Brain microvascular endothelial cell (primary cell): ENCODE results near the gene SUDS3.
A peak's percentile ranks its signal among the peaks of the same experiment; 100 is the strongest.

ENCODE experiments used
- DNase-seq: peaks from one replicate; pipeline ENCODE4 v3.0.0-alpha.2; 2020
- H3K27ac ChIP-seq: fragments of 250-450 bp; sonication (Bioruptor Pico); 2 replicates; pipeline ENCODE4 v1.5.1; 2020; ENCODE audit warnings: mild to moderate bottlenecking, moderate library complexity
- H3K27me3 ChIP-seq: fragments of 250-450 bp; sonication (Bioruptor Pico); replicated peaks from 2 replicates; pipeline ENCODE4 v1.5.1; 2020; ENCODE audit warnings: mild to moderate bottlenecking
- H3K36me3 ChIP-seq: fragments of 250-450 bp; sonication (Bioruptor Pico); replicated peaks from 2 replicates; pipeline ENCODE4 v1.5.1; 2020; ENCODE audit warnings: mild to moderate bottlenecking
- H3K4me3 ChIP-seq: 2 replicates; pipeline ENCODE4 v1.5.1; 2011; ENCODE audit warnings: low read depth, mild to moderate bottlenecking, control low read depth, low read length, moderate library complexity
- CTCF ChIP-seq: IDR thresholded peaks from 2 replicates; pipeline ENCODE4 v1.5.1; 2011; ENCODE audit warnings: low read depth, mild to moderate bottlenecking, moderate library complexity, low read length, control low read depth, inconsistent platforms; ENCODE audit errors: missing control alignments
- in situ Hi-C: cut with HindIII; loops from 2 replicates; pipeline ENCODE4 v1.10.0; 2017; ENCODE audit warnings: low sequenced_read_pairs, low pct_ligation_motif_present

Gene SUDS3

GRCh38 chr12:118432812-118433545 lies 56.6 kb downstream of the SUDS3 start:
- Histone ChIP-seq H3K27ac (no peak overlapping the region), H3K36me3 (no peaks in the 10 kb centered on the region), H3K27me3 (no peaks in the 10 kb centered on the region), H3K4me3 (no peak overlapping the region)
- in situ Hi-C loops = no loop called here
- peak; percentile 31 for DNase-seq
- no peak for TF ChIP-seq CTCF

GRCh38 chr12:118436002-118436730 lies 59.8 kb downstream of the SUDS3 start:
- H3K4me3 ChIP-seq = no peak overlapping the region
- no peaks in the 10 kb centered on the region for H3K27me3 ChIP-seq
- peak; percentile 32 for TF ChIP-seq CTCF
- H3K36me3 ChIP-seq = no peaks in the 10 kb centered on the region
- H3K27ac ChIP-seq = peak overlapping the region; percentile 33
- peak; percentile 2 for DNase-seq
- in situ Hi-C loops = no loop called here

- TF ChIP-seq CTCF = no peak
- H3K4me3 ChIP-seq = no peak overlapping the region
- peak overlapping the region; percentile 0 for H3K27ac ChIP-seq
- H3K36me3 ChIP-seq = no peaks in the 10 kb centered on the region
- in situ Hi-C loops = no loop called here
- H3K27me3 ChIP-seq = no peaks in the 10 kb centered on the region
- DNase-seq = peak; percentile 64
Observed at GRCh38 chr12:118436986-118437385, 60.6 kb downstream of the SUDS3 start.

- TF ChIP-seq CTCF = no peak
- no peaks in the 10 kb centered on the region for H3K36me3 ChIP-seq
- H3K27ac ChIP-seq = no peak overlapping the region
- H3K4me3 ChIP-seq = no peak overlapping the region
- H3K27me3 ChIP-seq = no peaks in the 10 kb centered on the region
- in situ Hi-C loops = no loop called here
- no peak for DNase-seq
Observed at GRCh38 chr12:118439068-118439467, 62.7 kb downstream of the SUDS3 start.

GRCh38 chr12:118446247-118446646 lies 69.9 kb downstream of the SUDS3 start:
- no peaks in the 10 kb centered on the region for H3K36me3 ChIP-seq
- no peaks in the 10 kb centered on the region for H3K27me3 ChIP-seq
- H3K4me3 ChIP-seq = no peak overlapping the region
- in situ Hi-C loops = no loop called here
- no peak for DNase-seq
- no peak overlapping the region for H3K27ac ChIP-seq
- no peak for TF ChIP-seq CTCF
